Sigmoid colon (tissue), 7 donors: Measurements from ENCODE around the gene PAPPA. TPM values are rescaled to one million over a fixed set of nuclear protein-coding genes. Genes with fewer than 3 reads are reported as not detected.

Experiments
- DNase-seq: peaks from one replicate; pipeline ENCODE4 v3.0.0-alpha.2; 2019
- H3K27ac ChIP-seq, 4 donors: fragments of 200-600 bp; sonication (generic); one replicate each; pipeline ENCODE4 v1.5.1; 2016 to 2019; ENCODE audit warnings: mild to moderate bottlenecking in 1 of 4
- H3K27me3 ChIP-seq, 3 donors: fragments of 200-600 bp; sonication (generic); one replicate each; pipeline ENCODE4 v1.5.1; 2019; ENCODE audit warnings: mild to moderate bottlenecking in 1 of 3
- H3K36me3 ChIP-seq, 4 donors: fragments of 200-600 bp; sonication (generic); one replicate each; pipeline ENCODE4 v1.5.1; 2016 to 2019
- H3K4me1 ChIP-seq, 4 donors: fragments of 200-600 bp; sonication (generic); one replicate each; pipeline ENCODE4 v1.5.1; 2017 to 2019
- H3K4me3 ChIP-seq, 4 donors: fragments of 200-600 bp; sonication (generic); one replicate each; pipeline ENCODE4 v1.5.1; 2017 to 2019; ENCODE audit warnings: mild to moderate bottlenecking in 2 of 4, moderate library complexity in 1 of 4
- H3K9me3 ChIP-seq, 4 donors: fragments of 200-600 bp in 3 of 4; sonication (generic) in 3 of 4; one replicate each; pipeline versions ENCODE4 v1.5.1 to v1.6.1; 2013 to 2019
- EP300 ChIP-seq, 4 donors: sonication (generic); formaldehyde crosslinking; IDR thresholded peaks; one replicate each; pipeline ENCODE4 v1.6.1; 2017; ENCODE audit warnings: antibody characterized with exemption in 4 of 4
- POLR2A ChIP-seq, 2 donors: fragments of 450-650 bp; IDR thresholded peaks; one replicate each; pipeline ENCODE4 v1.6.1; 2016; ENCODE audit warnings: antibody characterized with exemption in 2 of 2, mild to moderate bottlenecking in 2 of 2, moderate library complexity in 2 of 2
- POLR2AphosphoS5 ChIP-seq, 4 donors: sonication (generic); formaldehyde crosslinking; IDR thresholded peaks; one replicate each; pipeline ENCODE4 v1.6.1; 2017; ENCODE audit warnings: antibody characterized with exemption in 4 of 4
- WGBS, 2 donors: extraction: QIAGEN DNeasy Blood & Tissue Kit; methylation state at CpG; one replicate each; pipeline ENCODE4 v1.1.7; 2013; 5-methylcytosine and 5-hydroxymethylcytosine counted together
- intact Hi-C: fragments of 100-400 bp; cut with DNase I; formaldehyde crosslinking; loops from one replicate; pipeline ENCODE4 v1.15.1; 2023
- polyA plus RNA-seq, 3 donors: library from polyadenylated mRNA; stranded (reverse); fragments of 200-250 nt; gene quantifications; one replicate each; pipeline ENCODE4 v1.2.3, GENCODE V29; 2013
- total RNA-seq, 4 donors: library from RNA; depleted of rRNA; stranded (reverse); fragments of >200 nt; gene quantifications; one replicate each; pipeline ENCODE4 v1.1.0, GENCODE V29; 2016
- TF ChIP-seq, protein P1 (sequence below), 4 experiments: fragments of 450-650 bp in 3 of 4; fragments of 200-600 bp in 1 of 4; IDR thresholded peaks; one replicate each; pipeline ENCODE4 v1.5.1; 2016 to 2019; ENCODE audit warnings: antibody characterized with exemption in 4 of 4, mild to moderate bottlenecking in 3 of 4, moderate library complexity in 2 of 4
- donor health status: healthy with polysubstance abuse.
- donor health status: Bipolar disorder and iron deficiency.
- donor health status: healthy.

PAPPA gene
- total and polyA plus RNA-seq, 7 donors, result under 0.01 to 6.6 (median 3.6) TPM

DNA sequence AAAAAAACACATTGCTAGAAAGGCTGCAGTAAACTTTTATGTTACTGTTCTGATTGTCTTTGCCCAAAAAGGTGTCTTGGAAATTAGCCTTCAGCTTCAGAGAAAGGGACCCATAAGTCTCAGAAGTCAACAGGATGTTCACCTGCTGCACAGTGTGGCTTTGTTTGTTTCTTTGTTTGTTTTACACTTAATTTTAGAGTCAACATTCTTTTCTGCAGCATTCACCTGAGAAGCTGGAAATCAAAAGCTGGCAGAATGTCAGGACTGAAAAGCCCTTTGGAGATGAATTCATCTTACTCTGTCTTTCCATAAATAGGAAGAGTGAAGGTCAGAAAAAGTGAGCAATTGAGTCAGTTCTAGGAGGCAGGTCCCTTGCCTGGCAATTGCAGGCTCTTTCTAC lies 170.0 kb downstream of the PAPPA start:
- no peaks in the 10 kb centered on the region for H3K27me3 ChIP-seq
- no peaks in the 10 kb centered on the region for H3K36me3 ChIP-seq
- H3K27ac ChIP-seq, result no peak overlapping the region
- TF ChIP-seq POLR2A (IDR thresholded peaks at IDR 0.05), result no peak
- TF ChIP-seq, protein P1, sequence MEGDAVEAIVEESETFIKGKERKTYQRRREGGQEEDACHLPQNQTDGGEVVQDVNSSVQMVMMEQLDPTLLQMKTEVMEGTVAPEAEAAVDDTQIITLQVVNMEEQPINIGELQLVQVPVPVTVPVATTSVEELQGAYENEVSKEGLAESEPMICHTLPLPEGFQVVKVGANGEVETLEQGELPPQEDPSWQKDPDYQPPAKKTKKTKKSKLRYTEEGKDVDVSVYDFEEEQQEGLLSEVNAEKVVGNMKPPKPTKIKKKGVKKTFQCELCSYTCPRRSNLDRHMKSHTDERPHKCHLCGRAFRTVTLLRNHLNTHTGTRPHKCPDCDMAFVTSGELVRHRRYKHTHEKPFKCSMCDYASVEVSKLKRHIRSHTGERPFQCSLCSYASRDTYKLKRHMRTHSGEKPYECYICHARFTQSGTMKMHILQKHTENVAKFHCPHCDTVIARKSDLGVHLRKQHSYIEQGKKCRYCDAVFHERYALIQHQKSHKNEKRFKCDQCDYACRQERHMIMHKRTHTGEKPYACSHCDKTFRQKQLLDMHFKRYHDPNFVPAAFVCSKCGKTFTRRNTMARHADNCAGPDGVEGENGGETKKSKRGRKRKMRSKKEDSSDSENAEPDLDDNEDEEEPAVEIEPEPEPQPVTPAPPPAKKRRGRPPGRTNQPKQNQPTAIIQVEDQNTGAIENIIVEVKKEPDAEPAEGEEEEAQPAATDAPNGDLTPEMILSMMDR (IDR thresholded peaks at IDR 0.05), result no peak
- no peak for TF ChIP-seq EP300 (IDR thresholded peaks at IDR 0.05)
- no peak for TF ChIP-seq POLR2AphosphoS5 (IDR thresholded peaks at IDR 0.05)
- H3K4me3 ChIP-seq, result no peak overlapping the region
- intact Hi-C loops, result no loop called here
- no peaks in the 10 kb centered on the region for H3K9me3 ChIP-seq
- H3K4me1 ChIP-seq, result peaks cover 0 to 14% (median 0%) of the 10 kb centered on the region in 4 donors
- no peak for DNase-seq

DNA sequence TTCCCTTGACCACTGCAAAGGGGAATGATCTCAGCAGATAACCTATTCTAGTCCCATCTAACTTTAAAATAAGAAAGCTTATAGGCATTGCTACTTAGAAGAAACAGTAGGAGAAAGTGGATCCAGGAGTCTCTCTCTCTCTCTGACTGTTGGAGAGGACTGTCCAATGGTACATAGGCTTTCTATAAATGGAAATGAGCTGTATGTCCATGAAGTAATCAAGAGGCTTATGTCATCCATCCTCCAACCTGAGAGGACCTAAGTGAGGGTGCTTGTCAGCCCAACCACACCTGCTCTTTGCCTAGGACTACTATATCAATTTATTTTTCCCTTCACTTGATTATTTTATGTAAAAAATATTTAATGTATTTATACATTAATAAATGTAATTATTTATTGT lies 172.3 kb downstream of the PAPPA start:
- intact Hi-C loops, result no loop called here
- no peak for TF ChIP-seq POLR2AphosphoS5 (IDR thresholded peaks at IDR 0.05)
- TF ChIP-seq EP300 (IDR thresholded peaks at IDR 0.05), result no peak
- no peak for TF ChIP-seq POLR2A (IDR thresholded peaks at IDR 0.05)
- TF ChIP-seq, protein P1 (IDR thresholded peaks at IDR 0.05), result no peak
- DNase-seq, result no peak
- Histone ChIP-seq H3K4me3 (no peak overlapping the region), H3K9me3 (no peaks in the 10 kb centered on the region), H3K27ac (no peak overlapping the region), H3K4me1 (peaks cover 0 to 14% (median 0%) of the 10 kb centered on the region in 4 donors), H3K27me3 (no peaks in the 10 kb centered on the region), H3K36me3 (no peaks in the 10 kb centered on the region)

DNA sequence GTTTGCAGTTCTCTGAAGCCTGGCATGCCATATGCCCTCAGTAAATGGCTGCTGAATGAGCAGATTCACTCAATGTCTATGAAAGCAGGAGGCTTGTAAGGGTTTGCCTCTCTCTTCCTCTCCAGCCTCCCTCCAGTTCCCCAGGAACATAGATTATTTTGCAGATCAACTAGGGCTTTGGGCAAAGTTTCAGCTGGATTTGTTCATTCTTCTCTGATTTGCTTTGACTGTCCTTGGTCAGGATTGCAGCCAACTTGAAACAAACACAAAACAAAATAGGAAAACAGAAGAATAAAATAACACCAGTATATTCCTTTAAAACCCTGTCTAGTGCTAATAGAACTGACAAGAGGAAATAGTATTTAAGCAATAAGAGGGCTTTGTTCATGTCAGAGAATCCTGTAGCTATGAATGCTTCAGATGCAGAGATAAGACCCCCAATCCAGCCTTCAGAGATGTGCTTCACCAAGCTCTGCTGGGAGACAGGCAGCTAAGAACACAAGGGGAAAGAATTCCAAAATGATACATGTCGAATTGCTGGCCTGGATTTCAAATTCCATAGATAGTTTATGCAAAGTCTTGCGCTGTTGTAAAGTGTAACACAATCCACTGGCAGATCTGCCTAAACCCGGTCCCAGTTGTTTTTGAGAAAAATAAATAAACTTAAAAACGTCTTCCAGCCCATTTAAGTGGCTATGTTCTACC lies 174.3 kb downstream of the PAPPA start:
- peaks cover 0 to 14% (median 0%) of the 10 kb centered on the region in 4 donors for H3K4me1 ChIP-seq
- no peak overlapping the region for H3K4me3 ChIP-seq
- 46 to 47% methylated on average over 4 of the region's 4 CpGs for WGBS, 2 donors
- intact Hi-C loops, result no loop called here
- H3K27ac ChIP-seq, result no peak overlapping the region
- H3K27me3 ChIP-seq, result no peaks in the 10 kb centered on the region
- TF ChIP-seq, protein P1 (IDR thresholded peaks at IDR 0.05), result no peak
- TF ChIP-seq EP300 (IDR thresholded peaks at IDR 0.05) (no peak), POLR2A (IDR thresholded peaks at IDR 0.05) (no peak), POLR2AphosphoS5 (IDR thresholded peaks at IDR 0.05) (no peak)
- DNase-seq, result no peak
- no peaks in the 10 kb centered on the region for H3K9me3 ChIP-seq
- H3K36me3 ChIP-seq, result no peaks in the 10 kb centered on the region

DNA sequence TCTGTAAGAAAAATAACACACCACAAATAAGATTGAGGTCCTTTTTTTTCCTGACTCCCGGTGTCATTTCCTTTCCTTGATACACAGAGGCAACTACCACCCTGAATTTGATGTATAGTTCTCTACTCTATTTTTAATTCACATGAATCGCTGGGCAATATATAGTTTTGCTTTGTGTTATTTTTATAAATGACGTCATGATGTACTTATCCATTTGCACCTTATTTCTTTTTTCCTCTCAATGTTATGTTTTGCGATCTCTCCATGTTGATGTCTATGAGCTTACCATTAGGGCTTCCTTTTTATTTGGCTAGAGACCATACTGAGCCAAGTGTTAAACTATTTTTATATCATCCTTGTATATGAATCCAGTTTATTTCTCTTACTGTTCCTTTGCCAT lies 175.9 kb downstream of the PAPPA start:
- no peak overlapping the region for H3K27ac ChIP-seq
- no peak for DNase-seq
- H3K27me3 ChIP-seq, result no peaks in the 10 kb centered on the region
- intact Hi-C loops, result no loop called here
- no peak for TF ChIP-seq POLR2A (IDR thresholded peaks at IDR 0.05)
- no peak for TF ChIP-seq EP300 (IDR thresholded peaks at IDR 0.05)
- TF ChIP-seq POLR2AphosphoS5 (IDR thresholded peaks at IDR 0.05), result no peak
- TF ChIP-seq, protein P1 (IDR thresholded peaks at IDR 0.05), result no peak
- H3K4me3 ChIP-seq, result no peak overlapping the region
- no peaks in the 10 kb centered on the region for H3K9me3 ChIP-seq
- 86 to 93% methylated on average over 4 of the region's 4 CpGs for WGBS, 2 donors
- H3K36me3 ChIP-seq, result no peaks in the 10 kb centered on the region
- peaks cover 0 to 14% (median 0%) of the 10 kb centered on the region in 4 donors for H3K4me1 ChIP-seq

DNA sequence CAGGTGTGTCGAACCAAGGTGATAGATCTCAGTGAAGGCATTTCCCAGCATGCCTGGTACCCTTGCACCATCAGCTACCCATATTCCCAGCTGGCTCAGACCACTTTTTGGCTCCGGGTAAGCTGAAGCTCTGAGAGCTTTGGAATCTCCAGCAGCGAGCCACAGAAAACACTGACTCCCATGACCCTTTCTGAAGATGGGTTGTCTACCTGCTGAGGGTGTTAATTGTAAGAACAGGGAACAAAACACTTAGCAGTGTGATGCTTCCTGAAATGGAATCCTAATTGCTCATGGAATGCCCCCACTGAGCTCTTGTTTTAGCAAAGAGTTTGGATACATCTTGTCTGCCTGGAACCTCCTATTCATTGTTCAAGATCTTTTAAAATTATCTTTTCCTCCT lies 177.7 kb downstream of the PAPPA start:
- Histone ChIP-seq H3K4me3 (no peak overlapping the region), H3K36me3 (no peaks in the 10 kb centered on the region), H3K4me1 (peaks cover 0 to 14% (median 0%) of the 10 kb centered on the region in 4 donors), H3K27ac (no peak overlapping the region), H3K9me3 (no peaks in the 10 kb centered on the region), H3K27me3 (no peaks in the 10 kb centered on the region)
- intact Hi-C loops, result no loop called here
- no peak for DNase-seq
- 62 to 67% methylated on average over 3 of the region's 3 CpGs for WGBS, 2 donors
- TF ChIP-seq POLR2A (IDR thresholded peaks at IDR 0.05), result no peak
- no peak for TF ChIP-seq POLR2AphosphoS5 (IDR thresholded peaks at IDR 0.05)
- TF ChIP-seq, protein P1 (IDR thresholded peaks at IDR 0.05), result no peak
- no peak for TF ChIP-seq EP300 (IDR thresholded peaks at IDR 0.05)
